ENCODE data around the gene RHOB.

The RHOB gene

GRCh38 chr2:20440001-20440560 is 6.8 kb upstream of the RHOB start:
- Histone ChIP-seq H3K27me3 (ENCODE audit: control insufficient read depth, low read length) (peaks cover 31% of the 10 kb centered on the region), H3K9me2 (replicated peaks; ENCODE audit: control insufficient read depth, low read length) (no peaks in the 10 kb centered on the region), H3F3A (ENCODE audit: control insufficient read depth, insufficient read depth) (no peaks in the 10 kb centered on the region), H3K79me2 (ENCODE audit: control insufficient read depth, low read length) (no peaks in the 10 kb centered on the region), H3K4me2 (ENCODE audit: low read length) (no peak overlapping the region), H3K4me1 (ENCODE audit: control insufficient read depth, low read length) (no peaks in the 10 kb centered on the region), H3K36me3 (ENCODE audit: control insufficient read depth, low read length) (no peaks in the 10 kb centered on the region), H3K27ac (ENCODE audit: low read depth, low read length) (no peak overlapping the region), H4K20me1 (ENCODE audit: control insufficient read depth, insufficient read depth, low read depth, low read length) (no peaks in the 10 kb centered on the region), H3K9me3 (ENCODE audit: control insufficient read depth, insufficient read depth, low read length) (no peaks in the 10 kb centered on the region), H3K4me3 (ENCODE audit: low read length) (no peak overlapping the region)
- TF ChIP-seq CTCF (IDR thresholded peaks at IDR 0.05; ENCODE audit: low read depth, low read length, poor library complexity, severe bottlenecking) (no peak), EZH2phosphoT487 (IDR thresholded peaks at IDR 0.05; ENCODE audit: borderline replicate concordance, low read length) (no peak)

- Histone ChIP-seq H3K27me3 (ENCODE audit: control insufficient read depth, low read length) (peaks cover 49% of the 10 kb centered on the region), H3K4me3 (ENCODE audit: low read length) (no peak overlapping the region), H3K9me2 (replicated peaks; ENCODE audit: control insufficient read depth, low read length) (no peaks in the 10 kb centered on the region), H3K27ac (ENCODE audit: low read depth, low read length) (no peak overlapping the region), H4K20me1 (ENCODE audit: control insufficient read depth, insufficient read depth, low read depth, low read length) (no peaks in the 10 kb centered on the region), H3K79me2 (ENCODE audit: control insufficient read depth, low read length) (no peaks in the 10 kb centered on the region), H3K36me3 (ENCODE audit: control insufficient read depth, low read length) (no peaks in the 10 kb centered on the region), H3K4me2 (ENCODE audit: low read length) (no peak overlapping the region), H3K9me3 (ENCODE audit: control insufficient read depth, insufficient read depth, low read length) (no peaks in the 10 kb centered on the region), H3K4me1 (ENCODE audit: control insufficient read depth, low read length) (peaks cover 21% of the 10 kb centered on the region), H3F3A (ENCODE audit: control insufficient read depth, insufficient read depth) (no peaks in the 10 kb centered on the region)
- TF ChIP-seq CTCF (IDR thresholded peaks at IDR 0.05; ENCODE audit: low read depth, low read length, poor library complexity, severe bottlenecking) (peak; percentile 40), EZH2phosphoT487 (IDR thresholded peaks at IDR 0.05; ENCODE audit: borderline replicate concordance, low read length) (no peak)
Measured at GRCh38 chr2:20443276-20443920, 3.5 kb upstream of the RHOB start.

GRCh38 chr2:20444101-20444992 is 2.5 kb upstream of the RHOB start:
- Histone ChIP-seq H3K4me2 (ENCODE audit: low read length) (no peak overlapping the region), H3K4me1 (ENCODE audit: control insufficient read depth, low read length) (peaks cover 26% of the 10 kb centered on the region), H3K79me2 (ENCODE audit: control insufficient read depth, low read length) (no peaks in the 10 kb centered on the region), H3K9me2 (replicated peaks; ENCODE audit: control insufficient read depth, low read length) (no peaks in the 10 kb centered on the region), H3K27ac (ENCODE audit: low read depth, low read length) (no peak overlapping the region), H3K27me3 (ENCODE audit: control insufficient read depth, low read length) (peaks cover 49% of the 10 kb centered on the region), H3K9me3 (ENCODE audit: control insufficient read depth, insufficient read depth, low read length) (no peaks in the 10 kb centered on the region), H3K4me3 (ENCODE audit: low read length) (no peak overlapping the region), H3K36me3 (ENCODE audit: control insufficient read depth, low read length) (no peaks in the 10 kb centered on the region), H3F3A (ENCODE audit: control insufficient read depth, insufficient read depth) (no peaks in the 10 kb centered on the region), H4K20me1 (ENCODE audit: control insufficient read depth, insufficient read depth, low read depth, low read length) (no peaks in the 10 kb centered on the region)
- no peak for TF ChIP-seq CTCF (IDR thresholded peaks at IDR 0.05; ENCODE audit: low read depth, low read length, poor library complexity, severe bottlenecking)
- no peak for TF ChIP-seq EZH2phosphoT487 (IDR thresholded peaks at IDR 0.05; ENCODE audit: borderline replicate concordance, low read length)
